Measurements from ENCODE around the gene AGRN.
"Not testable (repeated sequence)": the region's sequence is repeated elsewhere in the genome, so short reads cannot be mapped to it uniquely, and the experiment has no call there.

AGRN gene

GRCh38 chr1:1053682-1054081, 33.8 kb downstream of the AGRN start:
- DNase-seq (ENCODE audit: low read depth): no peak

- no peak for DNase-seq (ENCODE audit: low read depth)
These were observed 34.3 kb downstream of the AGRN start for GRCh38 chr1:1054099-1054700.

DNA sequence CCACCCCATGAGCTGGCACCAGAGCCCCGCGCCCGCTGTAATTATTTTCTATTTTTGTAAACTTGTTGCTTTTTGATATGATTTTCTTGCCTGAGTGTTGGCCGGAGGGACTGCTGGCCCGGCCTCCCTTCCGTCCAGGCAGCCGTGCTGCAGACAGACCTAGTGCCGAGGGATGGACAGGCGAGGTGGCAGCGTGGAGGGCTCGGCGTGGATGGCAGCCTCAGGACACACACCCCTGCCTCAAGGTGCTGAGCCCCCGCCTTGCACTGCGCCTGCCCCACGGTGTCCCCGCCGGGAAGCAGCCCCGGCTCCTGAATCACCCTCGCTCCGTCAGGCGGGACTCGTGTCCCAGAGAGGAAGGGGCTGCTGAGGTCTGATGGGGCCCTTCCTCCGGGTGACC, 35.1 kb downstream of the AGRN start:
- DNase-seq (ENCODE audit: low read depth): no peak

DNA sequence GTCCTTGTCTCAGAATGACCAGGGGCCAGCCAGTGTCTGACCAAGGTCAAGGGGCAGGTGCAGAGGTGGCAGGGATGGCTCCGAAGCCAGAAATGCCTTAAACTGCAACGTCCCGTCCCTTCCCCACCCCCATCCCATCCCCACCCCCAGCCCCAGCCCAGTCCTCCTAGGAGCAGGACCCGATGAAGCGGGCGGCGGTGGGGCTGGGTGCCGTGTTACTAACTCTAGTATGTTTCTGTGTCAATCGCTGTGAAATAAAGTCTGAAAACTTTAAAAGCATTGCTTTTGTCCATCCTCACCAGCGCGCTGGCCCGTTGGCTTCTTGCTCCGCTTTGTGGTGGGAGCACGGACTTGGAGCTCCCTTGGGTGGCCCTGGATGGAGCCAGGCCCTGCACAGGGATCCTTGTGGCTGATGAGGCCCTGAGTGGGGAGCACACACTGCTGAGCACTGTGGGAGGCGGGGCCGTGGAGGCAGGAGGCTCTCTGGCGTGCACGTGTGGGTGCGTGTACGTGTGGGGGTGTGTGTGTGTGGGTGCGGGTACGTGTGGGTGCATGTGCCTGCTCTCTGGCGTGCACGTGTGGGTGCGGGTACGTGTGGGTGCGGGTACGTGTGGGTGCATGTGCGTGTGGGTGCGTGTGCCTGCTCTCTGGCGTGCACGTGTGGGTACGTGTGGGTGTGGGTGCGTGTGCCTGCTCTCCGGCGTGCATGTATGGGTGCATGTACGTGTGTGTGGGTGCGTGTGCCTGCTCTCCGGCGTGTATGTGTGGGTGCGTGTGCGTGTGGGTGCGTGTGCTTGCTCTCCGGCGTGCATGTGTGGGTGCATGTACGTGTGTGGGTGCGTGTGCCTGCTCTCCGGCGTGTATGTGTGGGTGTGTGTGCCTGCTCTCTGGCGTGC, 36.2 kb downstream of the AGRN start:
- no peak for DNase-seq (ENCODE audit: low read depth)

- DNase-seq (ENCODE audit: low read depth): not testable (repeated sequence)
These were observed 37.8 kb downstream of the AGRN start for GRCh38 chr1:1057769-1058087.

DNA sequence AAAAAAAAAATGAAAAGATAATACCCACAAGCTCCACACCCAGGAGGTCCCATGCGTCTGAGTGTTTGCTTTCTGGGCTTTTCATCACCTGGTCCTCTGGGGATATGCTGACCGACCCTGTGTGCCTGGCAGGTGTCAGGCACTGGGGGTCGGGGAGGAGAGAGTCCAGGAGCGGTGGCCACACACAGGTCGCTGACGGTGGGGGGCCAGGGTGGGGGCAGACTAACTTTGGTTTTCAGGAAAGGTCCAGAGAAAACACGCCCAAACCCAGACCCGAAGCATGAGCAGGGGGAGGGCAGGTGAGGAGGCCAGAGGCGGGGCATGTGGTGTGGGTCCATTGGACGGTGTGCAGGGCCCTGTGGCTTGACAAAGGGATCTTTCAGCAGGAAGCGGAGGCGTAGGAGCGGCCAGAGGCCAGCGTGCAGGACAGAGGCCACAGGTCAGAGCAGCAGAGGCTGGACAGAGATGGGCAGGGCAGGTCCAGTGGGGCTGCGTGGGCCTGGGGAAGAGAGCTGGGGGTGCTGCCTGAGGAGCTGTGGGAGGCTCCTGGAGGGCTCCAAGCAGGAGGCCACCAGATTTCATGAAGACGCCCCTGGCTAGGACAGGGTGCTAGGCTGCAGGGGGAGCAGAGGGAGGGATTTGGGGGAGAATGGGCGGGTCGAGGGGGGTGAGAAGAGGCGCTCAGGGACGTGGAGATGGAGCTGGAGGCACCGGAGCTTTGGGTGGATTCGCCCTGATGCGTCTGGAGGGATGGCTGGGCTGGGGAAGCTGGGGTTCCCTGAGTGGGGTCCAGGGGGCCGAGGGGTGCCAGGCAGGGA, 38.4 kb downstream of the AGRN start:
- no peak for DNase-seq (ENCODE audit: low read depth)

- DNase-seq (ENCODE audit: low read depth): peak; percentile 9
These were observed 39.1 kb downstream of the AGRN start for GRCh38 chr1:1058921-1059493.

DNA sequence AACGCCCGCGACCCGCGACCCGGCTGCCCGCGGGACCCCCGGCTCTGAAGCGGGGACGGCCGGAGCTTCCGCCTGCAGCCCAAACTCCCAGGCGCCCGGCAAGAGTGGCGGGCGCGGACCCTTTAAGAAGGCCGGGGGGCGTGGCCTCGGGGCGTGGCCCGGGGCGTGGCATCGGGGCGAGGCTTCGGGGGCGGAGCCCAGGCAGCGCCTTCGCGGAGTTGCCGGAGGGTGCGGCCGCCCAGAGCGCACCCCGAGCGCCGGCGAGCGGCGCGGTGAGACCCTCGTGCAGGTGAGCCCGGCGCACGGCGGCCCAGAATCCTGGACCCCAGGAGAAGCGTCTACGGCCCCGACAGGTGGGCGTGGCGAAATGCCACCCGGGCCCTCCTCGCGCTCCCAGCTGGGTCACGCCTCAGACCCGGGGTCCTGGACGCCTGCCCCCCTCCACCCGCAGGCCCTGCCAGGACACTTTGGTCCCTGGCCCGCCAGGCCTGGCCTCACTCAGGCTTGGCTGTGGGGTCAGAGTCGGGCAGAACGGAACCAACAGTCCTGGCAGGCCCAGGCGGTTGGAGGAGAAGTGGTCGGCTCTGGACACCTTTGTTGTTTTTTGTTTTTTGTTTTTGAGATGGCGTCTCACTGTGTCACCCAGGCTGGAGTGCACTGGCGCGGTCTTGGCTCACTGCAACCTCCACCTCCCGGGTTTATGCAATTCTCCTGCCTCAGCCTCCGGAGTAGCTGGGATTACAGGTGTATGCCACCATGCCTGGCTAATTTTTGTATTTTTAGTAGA, 39.8 kb downstream of the AGRN start:
- peak; percentile 36 for DNase-seq (ENCODE audit: low read depth)

- DNase-seq (ENCODE audit: low read depth): no peak
These were observed 40.5 kb downstream of the AGRN start for GRCh38 chr1:1060281-1061000.

DNA sequence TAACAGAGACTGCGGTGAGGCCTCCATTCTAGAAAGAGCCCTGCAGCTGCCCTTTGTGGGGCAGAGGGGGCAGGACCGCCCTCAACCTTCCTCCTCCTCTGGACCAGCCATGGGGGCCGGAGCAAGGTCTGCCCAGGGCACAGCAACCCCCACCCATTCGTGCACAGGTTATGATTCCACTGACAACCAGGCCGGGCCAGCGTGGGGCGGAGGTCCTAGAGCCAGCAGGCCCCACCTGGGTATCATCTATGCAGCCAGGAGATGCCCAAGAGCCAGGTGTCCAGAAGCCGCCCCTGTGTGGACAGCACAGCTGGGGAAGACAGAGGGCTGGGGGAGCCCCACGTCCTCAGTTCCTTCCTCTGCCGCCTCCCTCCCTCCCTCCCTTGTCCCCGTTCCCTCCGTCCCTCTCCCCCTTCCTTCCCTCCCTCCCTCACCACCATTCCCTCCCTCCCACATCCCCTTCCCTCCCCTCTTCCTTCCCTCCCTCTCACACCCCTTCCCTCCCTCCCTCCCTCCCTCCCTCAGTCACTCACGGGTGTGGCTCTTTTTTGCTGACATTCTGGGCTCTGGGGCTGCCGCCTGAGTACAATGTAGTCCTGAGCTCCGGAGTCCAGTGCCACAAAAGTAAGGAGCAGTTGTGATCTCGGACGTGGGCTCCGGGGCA, 41.9 kb downstream of the AGRN start:
- no peak for DNase-seq (ENCODE audit: low read depth)

DNA sequence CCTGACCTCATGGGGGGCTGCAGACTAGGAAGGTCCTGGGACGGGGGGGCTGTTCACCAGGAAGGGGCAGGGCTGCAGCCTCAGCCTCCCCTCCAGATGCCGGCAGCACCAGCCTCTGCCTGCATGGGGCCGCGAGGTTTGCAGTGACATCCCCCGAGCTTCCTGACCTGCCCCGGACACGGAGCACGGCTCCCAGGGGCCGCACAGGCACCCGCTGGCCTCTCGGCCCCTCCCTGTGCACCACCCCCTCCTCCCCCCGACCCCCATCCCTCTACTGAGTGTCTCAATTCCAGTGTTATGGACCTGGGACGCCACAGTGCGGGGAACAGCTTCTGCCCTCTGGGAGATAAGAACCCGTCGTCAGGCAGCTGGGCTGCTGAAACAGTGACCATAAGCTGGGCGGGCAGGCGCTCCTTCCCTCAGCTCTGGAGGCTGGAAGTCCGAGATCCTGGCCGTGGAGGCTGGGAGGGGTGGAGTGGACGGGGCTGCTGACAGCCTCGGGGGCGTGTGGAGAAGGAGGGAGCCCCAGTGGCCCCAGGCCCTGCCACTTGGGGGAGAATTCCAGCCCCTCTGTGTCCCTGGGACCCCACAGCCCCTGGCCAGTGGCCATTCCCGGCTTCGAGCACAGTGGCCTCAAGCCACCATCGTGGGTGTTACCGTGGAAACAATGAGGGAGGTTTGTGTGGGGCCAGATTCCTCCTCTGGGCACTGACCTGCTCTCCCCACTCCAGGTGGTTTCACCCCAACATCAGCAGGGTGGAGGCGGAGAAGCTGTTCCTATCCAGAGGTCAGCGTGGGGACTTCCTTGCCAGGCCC, 42.6 kb downstream of the AGRN start:
- DNase-seq (ENCODE audit: low read depth): no peak

DNA sequence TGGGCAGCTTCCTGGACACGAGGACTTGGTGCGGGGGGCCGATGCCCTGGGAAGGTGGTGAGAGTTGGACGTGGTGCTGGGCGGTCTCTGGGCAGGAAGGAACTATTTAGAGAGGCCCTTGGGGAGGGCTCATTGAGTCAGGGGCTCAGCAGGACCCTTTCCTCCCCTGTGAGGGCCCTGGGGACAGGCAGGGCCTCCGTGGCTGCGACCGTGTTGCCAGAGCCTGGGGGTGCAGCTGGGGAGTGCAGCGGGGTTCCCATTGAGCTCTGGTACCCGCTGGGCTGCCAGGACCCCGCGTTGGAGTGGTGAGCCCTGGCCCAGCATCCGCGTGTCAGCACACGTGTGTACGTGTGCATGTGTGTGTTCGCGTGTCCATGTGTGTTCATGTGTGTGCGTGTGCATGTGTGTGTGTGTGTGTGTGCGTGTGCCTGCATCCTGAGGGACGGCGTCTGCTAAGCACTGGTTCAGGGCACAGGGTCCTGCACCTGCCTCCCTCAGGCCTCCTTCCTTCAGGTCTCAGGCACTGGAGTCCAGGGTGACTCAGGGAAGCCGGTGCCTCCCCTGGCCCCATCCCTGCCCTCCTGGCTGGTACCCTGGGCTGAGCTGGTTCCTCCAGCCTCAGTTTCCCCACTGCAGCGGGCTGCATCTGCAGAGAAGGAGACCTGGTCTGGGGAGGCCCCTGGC, 43.5 kb downstream of the AGRN start:
- no peak for DNase-seq (ENCODE audit: low read depth)

DNA sequence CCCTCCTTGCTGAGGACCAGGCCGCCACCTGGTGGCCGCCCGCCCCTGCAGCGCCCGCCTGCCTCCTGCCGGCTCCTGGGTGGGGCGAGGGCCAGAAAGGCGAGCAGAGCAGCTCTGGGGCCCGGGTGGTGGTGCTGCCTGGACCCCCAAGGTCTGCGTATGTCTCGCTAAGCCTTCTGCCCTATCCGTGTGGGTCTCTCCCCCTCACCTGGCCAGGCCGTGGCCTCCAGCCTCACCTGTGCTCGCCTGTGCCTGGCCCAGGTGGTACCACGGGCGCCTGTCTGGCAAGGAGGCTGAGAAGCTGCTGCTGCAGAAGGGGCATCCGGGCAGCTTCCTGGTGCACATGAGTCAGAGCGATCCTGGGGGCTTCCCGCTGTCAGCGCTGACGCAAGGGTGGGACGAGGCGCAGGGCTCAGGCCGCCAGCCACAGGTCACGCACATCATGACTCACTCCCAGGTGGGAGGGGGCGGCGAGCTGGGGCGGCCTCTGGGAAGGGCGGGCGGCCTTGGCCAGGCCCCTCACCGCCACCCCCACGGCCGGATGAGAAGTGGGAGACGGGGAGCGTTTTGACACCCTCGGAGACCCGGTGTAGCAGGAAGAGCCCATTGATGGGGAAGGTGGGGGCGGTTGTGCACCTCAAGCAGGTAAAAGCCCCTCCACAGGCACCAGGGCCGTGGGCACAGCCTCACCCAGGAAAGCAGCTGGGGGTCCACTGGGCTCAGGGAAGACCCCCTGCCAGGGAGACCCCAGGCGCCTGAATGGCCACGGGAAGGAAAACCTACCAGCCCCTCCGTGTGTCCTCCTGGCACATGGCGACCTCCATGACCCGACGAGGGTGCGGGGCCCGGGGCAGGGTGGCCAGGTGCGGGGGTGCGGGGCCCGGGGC, 44.3 kb downstream of the AGRN start:
- peak; percentile 38 for DNase-seq (ENCODE audit: low read depth)

GRCh38 chr1:1065265-1065939, 45.5 kb downstream of the AGRN start:
- DNase-seq (ENCODE audit: low read depth): no peak

GRCh38 chr1:1065940-1066304, 46.0 kb downstream of the AGRN start:
- DNase-seq (ENCODE audit: low read depth): not testable (repeated sequence)

- DNase-seq (ENCODE audit: low read depth): no peak
These were observed 46.7 kb downstream of the AGRN start for GRCh38 chr1:1066403-1067283.
